ENCODE results near the gene PTPRK.
A peak's percentile ranks its signal among the peaks of the same experiment; 100 is the strongest.
"Not testable (repeated sequence)": the region's sequence is repeated elsewhere in the genome, so short reads cannot be mapped to it uniquely, and the experiment has no call there.

PTPRK gene

DNA sequence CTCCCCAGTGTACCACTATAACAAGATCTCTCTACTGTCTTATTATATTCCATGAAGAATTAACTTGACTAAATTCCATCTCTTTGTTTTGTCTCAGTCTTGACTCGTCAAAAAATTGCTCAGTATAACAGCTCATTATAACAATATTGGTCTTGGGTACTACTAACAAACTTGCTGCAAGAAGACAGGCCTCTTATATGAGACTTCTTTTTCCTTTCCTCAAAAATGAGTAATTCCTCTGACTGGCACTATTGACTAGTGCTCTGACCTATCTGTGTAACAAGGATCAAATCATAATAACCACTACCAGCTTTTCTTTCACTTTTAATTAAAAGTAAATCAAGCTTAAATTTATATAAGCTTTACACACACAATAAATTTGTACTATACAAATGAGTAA is 528.3 kb downstream of the PTPRK start:
- DNase-seq, result no peak
- Histone ChIP-seq H3K36me3 (no peaks in the 10 kb centered on the region), H3K9me3 (no peaks in the 10 kb centered on the region), H3K4me3 (ENCODE audit: low read depth, low read length) (no peak overlapping the region), H3K4me1 (peaks cover 7% of the 10 kb centered on the region; the same call in 1 of the 2 replicates), H3K27me3 (no peaks in the 10 kb centered on the region)
- TF ChIP-seq, protein P1, sequence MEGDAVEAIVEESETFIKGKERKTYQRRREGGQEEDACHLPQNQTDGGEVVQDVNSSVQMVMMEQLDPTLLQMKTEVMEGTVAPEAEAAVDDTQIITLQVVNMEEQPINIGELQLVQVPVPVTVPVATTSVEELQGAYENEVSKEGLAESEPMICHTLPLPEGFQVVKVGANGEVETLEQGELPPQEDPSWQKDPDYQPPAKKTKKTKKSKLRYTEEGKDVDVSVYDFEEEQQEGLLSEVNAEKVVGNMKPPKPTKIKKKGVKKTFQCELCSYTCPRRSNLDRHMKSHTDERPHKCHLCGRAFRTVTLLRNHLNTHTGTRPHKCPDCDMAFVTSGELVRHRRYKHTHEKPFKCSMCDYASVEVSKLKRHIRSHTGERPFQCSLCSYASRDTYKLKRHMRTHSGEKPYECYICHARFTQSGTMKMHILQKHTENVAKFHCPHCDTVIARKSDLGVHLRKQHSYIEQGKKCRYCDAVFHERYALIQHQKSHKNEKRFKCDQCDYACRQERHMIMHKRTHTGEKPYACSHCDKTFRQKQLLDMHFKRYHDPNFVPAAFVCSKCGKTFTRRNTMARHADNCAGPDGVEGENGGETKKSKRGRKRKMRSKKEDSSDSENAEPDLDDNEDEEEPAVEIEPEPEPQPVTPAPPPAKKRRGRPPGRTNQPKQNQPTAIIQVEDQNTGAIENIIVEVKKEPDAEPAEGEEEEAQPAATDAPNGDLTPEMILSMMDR (IDR thresholded peaks at IDR 0.05; ENCODE audit: low read depth, low read length), result no peak

DNA sequence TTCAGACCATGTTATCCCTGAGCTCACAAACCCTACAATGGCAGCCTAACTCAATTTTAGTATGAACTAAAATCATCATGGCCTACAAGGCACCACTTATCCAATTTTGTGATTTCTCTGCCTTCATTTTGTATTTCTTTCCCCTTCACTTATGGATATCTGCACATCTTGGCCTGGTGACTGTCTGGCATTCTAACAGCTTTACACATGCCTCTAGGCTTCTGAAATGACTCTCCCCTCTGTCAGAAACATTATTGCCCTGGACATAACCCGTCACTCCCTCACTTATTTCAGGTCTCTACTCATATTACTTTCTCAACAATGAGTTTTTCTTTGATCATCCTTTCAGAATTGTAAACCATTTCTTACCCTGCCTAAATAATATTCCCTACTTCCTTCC is 530.3 kb downstream of the PTPRK start:
- no peaks in the 10 kb centered on the region for H3K9me3 ChIP-seq
- no peak overlapping the region for H3K4me3 ChIP-seq (ENCODE audit: low read depth, low read length)
- H3K36me3 ChIP-seq, result no peaks in the 10 kb centered on the region
- TF ChIP-seq, protein P1 (IDR thresholded peaks at IDR 0.05; ENCODE audit: low read depth, low read length), result no peak
- peaks cover 7% of the 10 kb centered on the region; the same call in 1 of the 2 replicates for H3K4me1 ChIP-seq
- no peaks in the 10 kb centered on the region for H3K27me3 ChIP-seq
- peak; percentile 15 for DNase-seq

DNA sequence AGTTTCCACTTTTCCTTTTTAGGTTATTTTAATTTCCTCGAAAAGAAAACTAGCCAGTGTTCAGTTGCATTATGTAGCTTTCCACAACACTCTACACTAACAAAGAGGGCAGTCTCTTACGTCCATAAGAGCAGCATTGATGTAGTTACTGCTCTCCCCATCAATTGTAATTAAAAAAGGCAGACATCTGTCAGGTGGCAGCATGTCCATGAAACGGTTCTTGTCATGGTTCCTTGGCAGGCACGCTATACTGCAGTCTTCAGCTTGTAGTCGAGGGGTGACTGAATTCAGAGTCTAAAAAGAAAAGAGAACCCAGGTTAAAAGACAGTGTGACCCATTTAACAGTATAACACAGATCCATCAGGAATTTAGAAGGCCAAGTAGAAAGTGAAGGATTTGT is 539.4 kb downstream of the PTPRK start:
- Histone ChIP-seq H3K9me3 (no peaks in the 10 kb centered on the region), H3K4me1 (no peaks in the 10 kb centered on the region), H3K4me3 (ENCODE audit: low read depth, low read length) (no peak overlapping the region), H3K36me3 (no peaks in the 10 kb centered on the region; the same call in 1 of the 2 replicates), H3K27me3 (no peaks in the 10 kb centered on the region)
- TF ChIP-seq, protein P1 (IDR thresholded peaks at IDR 0.05; ENCODE audit: low read depth, low read length), result no peak
- DNase-seq, result no peak

DNA sequence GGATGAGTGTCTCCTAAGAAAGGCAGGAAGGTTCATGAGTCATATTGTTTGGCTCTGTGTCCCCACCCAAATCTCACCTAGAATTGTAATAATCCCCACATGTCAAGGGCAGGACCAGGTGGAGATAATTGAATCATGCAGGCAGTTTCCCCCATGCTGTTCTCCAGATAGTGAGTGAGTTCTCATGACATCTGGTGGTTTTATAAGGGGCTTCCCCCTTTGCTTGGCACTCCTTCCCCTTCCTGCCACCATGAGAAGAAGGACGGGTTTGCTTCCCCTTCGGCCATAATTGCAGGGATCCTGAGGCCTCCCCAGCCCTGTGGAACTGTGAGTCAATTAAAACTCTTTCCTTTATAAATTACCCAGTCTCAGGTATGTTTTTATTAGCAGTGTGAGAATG is 542.2 kb downstream of the PTPRK start:
- not testable (repeated sequence) for H3K36me3 ChIP-seq; H3K9me3 ChIP-seq; DNase-seq; H3K4me3 ChIP-seq (ENCODE audit: low read depth, low read length); H3K4me1 ChIP-seq; H3K27me3 ChIP-seq

DNA sequence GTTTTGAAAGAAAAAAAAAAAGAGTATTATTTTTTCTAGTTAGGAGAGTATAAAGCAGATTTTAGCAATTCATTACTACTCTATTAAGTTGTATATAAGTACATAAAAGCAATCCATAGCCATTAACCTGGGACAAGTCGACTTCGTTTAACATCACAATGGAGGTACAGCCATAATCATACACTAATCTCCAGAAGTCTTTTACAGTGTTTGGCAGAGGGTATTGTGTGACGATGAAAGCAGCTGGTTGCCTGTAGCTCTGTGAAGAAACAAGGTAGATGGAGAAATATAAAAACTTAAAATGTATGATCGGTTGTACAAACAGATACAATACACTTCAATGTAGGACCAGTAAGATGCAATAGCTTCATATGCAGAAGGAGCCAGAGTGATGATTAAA is 543.6 kb downstream of the PTPRK start:
- TF ChIP-seq, protein P1 (IDR thresholded peaks at IDR 0.05; ENCODE audit: low read depth, low read length), result no peak
- DNase-seq, result no peak
- no peak overlapping the region for H3K4me3 ChIP-seq (ENCODE audit: low read depth, low read length)
- H3K9me3 ChIP-seq, result no peaks in the 10 kb centered on the region
- no peaks in the 10 kb centered on the region for H3K4me1 ChIP-seq
- no peaks in the 10 kb centered on the region for H3K27me3 ChIP-seq
- H3K36me3 ChIP-seq, result no peaks in the 10 kb centered on the region; the same call in 1 of the 2 replicates

DNA sequence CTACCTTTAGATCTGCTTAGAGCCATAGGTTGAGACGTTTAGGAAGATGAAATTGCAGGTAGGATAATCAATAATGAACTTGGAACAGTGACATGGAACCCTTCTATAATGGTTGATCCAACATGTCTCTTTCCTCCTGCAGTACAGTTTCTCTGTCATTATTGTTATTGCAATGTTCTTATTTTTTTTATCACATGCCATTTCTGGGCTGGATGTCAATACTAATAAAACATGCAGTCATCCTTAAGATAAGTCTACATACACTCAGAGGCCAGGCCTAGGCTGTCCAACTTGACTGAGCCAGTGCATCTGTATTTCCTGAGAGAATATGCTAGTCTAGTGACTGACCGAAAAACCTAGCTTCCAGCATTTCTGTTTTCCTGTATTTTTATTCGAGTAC is 544.3 kb downstream of the PTPRK start:
- no peaks in the 10 kb centered on the region; the same call in 1 of the 2 replicates for H3K36me3 ChIP-seq
- DNase-seq, result no peak
- no peaks in the 10 kb centered on the region for H3K4me1 ChIP-seq
- H3K9me3 ChIP-seq, result no peaks in the 10 kb centered on the region
- H3K4me3 ChIP-seq (ENCODE audit: low read depth, low read length), result no peak overlapping the region
- no peaks in the 10 kb centered on the region for H3K27me3 ChIP-seq
- TF ChIP-seq, protein P1 (IDR thresholded peaks at IDR 0.05; ENCODE audit: low read depth, low read length), result no peak

DNA sequence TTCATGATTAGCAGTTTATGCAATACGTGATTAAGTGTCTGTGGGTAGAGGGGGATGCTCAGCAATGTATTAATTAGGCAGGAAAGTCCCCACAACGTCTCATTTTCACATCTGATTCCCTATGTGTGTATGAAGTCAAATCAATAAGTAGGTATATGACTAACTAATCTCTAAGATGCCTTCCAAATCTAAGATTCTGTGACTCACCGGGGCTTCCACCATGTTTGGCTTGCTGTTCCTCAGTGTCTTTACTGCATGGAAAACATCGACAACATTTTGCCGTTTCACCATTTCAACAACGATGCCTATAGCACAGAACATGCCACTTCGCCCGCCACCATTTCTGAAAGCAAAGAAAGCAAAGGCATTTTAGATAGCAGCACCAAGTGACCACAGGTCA is 547.6 kb downstream of the PTPRK start:
- H3K4me3 ChIP-seq (ENCODE audit: low read depth, low read length), result no peak overlapping the region
- TF ChIP-seq, protein P1 (IDR thresholded peaks at IDR 0.05; ENCODE audit: low read depth, low read length), result no peak
- H3K36me3 ChIP-seq, result no peaks in the 10 kb centered on the region
- no peak for DNase-seq
- no peaks in the 10 kb centered on the region for H3K9me3 ChIP-seq
- no peaks in the 10 kb centered on the region for H3K4me1 ChIP-seq
- no peaks in the 10 kb centered on the region for H3K27me3 ChIP-seq

Measured in BE2C (cell line).